ENCODE results near the gene KMT2A.
A peak's percentile ranks its signal among the peaks of the same experiment; 100 is the strongest.
"Not testable (repeated sequence)": the region's sequence is repeated elsewhere in the genome, so short reads cannot be mapped to it uniquely, and the experiment has no call there.

The KMT2A gene

DNA sequence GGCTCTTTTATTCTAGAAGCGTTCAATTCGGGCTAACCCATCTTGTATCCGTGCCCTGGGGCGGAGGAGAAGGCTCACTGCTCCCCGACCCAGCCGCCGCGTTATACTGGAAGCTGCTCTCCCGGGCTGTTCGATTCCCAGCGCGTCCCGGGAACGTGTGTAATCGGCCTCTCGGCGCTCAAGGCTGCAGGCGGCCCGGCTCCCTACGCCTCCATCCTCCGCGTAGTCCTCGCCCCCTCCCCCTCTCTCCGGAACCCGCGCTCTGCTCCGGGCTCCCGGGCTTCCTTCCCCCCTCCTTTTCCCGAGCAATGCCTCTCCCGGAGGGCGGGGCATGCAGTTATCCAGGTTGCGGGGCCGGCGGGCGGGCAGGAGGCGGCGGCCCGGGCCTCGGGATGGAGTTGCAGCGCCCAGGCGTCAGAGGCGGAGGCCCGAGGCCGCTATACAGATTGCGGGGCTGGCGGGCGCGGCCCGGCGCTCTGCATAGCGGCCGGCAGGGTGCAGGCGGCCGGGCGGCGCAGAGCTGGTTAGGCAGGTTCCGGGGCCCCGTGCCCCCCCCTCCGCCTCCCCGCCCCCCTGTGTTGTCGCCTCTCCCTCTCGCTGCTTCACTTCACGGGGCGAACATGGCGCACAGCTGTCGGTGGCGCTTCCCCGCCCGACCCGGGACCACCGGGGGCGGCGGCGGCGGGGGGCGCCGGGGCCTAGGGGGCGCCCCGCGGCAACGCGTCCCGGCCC, at the start of gene KMT2A:
Gene KMT2A, plus strand, starts transcription at position 600 of the 732 bp plus-strand sequence. Its CDS starts 21 bp downstream, at position 621.
- peak; percentile 94 for DNase-seq

DNA sequence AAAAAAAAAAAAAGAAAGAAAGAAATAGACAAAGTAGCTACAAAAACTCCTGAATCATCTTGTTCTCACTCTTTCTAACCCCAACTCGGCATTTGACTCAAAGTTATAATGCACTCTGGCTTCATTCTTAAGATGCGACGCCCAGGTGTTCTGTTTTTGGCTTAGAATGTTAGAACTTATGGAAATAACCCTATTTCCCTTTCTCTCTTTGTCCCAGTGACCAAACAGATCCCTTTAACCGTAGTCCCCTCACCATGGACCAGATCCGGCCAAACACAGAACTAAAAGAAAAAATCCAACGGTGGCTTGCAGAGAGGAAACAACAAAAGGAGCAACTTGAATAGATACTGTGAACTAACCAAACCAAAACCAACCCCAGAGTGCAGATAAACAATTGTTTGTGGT, 40.2 kb upstream of the KMT2A start:
- DNase-seq, result no peak

DNA sequence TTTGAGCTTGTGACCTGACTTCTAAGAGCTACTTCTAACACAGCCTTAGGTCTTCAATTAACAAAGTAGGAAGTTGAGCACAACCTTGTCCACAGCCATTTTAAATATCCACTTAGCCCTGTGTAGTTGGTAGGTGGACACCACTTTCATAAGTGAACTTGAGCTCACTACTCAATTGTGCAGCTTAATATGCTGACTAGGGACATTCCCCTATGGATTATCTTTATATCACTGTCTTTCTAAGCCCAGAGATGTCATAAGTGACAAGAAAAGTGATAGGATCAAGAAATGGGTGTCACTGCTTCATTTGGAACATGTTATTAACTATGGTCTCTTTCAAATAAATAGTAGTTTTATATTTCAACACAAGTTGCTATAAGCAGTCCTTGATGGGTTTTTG, 38.8 kb upstream of the KMT2A start:
- DNase-seq, result no peak

DNA sequence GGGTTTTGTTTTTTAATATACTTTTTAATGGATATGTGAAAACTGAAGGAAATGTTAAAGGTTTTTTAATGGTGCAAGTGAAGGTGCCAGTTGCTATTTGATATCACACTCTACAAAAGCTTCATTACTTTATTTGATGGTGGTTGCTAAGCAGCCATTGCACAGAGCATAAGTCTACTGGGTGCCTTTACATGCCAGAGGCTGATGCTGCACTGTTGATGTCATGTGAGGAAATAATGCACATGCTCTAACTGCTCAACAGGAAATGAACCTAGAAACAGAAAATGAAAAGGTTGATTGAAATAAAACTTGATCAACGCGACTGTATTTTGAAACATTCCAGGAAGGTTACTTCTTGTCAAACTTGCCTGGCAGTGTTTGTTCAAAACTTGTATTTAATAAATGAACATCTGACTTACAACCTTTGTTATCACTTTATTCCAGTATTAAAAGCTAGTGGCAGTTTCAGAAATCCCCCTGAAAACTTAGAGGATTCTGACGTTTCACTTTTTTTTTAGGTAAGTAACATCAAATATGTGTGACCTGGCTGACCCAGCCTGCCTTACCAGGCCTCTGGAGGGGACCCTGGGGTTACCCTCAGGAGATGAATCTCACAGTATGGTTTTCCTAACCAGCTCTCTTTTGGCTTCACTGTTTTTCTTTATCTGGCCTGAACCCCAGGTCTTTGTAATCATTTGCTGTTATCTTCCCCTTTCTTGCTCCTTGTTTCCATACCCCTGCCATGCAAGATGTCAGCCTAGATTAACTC, 37.3 kb upstream of the KMT2A start:
- peak; percentile 34 for DNase-seq

DNA sequence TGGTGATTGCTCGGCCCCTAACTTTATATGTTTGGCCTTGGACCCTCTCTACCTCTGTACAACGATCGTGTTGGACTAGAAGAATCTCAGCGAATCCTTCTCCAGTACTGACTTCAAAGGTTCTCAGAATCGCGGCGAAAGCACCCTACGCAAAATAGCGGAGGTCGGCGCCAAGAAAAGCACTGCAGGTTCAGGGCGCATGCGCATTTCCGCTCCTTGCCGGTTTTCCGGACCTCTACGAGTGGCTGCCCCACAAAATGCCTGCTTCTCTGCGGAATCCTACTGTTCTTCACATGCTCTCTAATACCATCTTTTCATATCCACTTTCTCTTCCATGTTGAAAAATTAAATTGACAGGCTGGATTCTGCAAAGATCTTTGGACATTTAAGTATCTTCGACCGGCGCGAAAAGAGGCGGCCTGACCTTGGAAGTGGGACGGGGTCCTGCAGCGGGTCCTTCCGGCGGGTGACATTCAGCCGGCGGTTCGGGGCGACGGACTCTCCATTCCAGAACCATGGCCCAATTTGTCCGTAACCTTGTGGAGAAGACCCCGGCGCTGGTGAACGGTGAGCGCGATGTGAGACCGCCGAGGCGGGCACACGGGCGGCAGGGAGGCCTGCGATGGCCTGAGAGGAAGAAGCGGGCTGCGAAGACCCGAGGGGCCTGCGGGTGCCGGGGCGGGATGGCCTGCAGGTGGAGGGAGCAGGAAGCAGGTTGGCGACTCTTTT, 35.0 kb upstream of the KMT2A start, which contains the start of gene ATP5MG:
Gene ATP5MG, plus strand, starts transcription at position 456 of the 729 bp plus-strand sequence. Its CDS starts 60 bp downstream, at position 516.
- DNase-seq, result peak; percentile 80

DNA sequence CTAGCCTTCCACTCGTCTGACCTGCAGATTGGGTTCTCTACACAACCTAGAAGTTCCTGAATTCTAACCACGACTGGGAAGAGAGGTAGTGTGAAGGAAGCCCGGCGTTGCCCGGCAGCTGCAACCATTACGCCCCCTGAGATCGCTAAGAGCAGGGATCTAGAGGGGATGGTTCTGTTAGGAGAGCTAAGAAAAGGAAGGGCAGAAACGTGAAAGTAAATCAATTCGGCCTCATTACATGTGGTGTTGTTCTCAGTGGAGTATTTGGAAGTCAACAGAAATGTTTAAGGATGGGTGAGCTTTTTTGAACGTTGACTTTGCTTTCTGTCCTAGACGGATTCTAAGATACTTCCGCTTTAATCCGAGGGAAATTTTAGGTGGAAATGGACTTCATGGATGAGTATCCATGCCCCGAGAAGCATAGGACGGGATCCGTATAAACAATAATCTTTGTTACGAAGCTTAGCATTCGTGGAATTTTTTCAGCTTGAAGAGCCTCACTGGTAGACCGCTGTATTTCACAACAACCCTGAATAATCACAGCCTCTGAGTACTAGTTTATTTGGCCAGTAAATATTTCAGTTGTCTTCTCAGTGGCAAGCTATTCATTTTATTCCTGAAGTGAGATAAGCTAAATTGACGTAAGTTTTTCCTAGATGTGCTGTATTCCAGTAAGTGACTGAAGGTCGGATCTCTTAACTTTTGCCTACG, 34.3 kb upstream of the KMT2A start:
- DNase-seq, result peak; percentile 60

DNA sequence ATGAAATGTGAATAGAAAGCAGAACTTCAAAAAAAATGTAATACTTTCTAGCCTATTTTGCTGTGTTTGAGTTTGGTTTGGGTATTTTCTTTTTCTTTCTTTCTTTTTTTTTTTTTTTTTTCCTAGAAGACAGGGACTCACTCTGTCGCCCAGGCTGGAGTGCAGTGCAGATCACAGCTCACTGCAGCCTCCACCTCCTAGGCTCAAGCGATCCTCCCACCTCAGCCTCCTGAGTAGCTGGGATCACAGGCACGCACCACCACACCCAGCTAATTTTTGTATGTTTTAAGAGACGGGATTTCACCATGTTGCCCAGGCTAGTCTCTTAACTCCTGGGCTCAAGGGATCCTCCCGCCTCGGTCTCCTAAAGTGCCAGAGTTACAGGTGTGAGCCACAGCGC, 33.7 kb upstream of the KMT2A start:
- DNase-seq, result not testable (repeated sequence)

DNA sequence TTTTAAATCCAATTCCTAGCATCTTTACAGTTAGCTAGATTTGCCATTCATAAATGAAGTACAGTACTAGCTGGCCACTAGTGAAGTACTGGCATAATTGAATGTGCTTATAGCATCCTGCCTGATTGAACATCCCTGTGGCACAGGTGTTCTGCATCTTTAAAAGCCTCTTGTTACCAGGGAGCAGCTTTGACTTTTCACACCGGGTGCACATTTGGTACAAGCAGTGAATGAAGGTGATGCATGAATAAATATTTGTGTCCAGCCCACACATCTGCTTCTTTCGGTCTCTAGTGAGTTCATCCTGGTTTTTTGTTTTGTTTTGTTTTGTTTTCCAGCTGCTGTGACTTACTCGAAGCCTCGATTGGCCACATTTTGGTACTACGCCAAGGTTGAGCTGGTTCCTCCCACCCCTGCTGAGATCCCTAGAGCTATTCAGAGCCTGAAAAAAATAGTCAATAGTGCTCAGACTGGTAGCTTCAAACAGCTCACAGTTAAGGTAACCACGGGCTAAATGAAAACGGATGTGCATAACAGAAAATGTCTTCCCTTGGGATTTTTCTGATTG, 29.6 kb upstream of the KMT2A start:
- DNase-seq, result no peak

DNA sequence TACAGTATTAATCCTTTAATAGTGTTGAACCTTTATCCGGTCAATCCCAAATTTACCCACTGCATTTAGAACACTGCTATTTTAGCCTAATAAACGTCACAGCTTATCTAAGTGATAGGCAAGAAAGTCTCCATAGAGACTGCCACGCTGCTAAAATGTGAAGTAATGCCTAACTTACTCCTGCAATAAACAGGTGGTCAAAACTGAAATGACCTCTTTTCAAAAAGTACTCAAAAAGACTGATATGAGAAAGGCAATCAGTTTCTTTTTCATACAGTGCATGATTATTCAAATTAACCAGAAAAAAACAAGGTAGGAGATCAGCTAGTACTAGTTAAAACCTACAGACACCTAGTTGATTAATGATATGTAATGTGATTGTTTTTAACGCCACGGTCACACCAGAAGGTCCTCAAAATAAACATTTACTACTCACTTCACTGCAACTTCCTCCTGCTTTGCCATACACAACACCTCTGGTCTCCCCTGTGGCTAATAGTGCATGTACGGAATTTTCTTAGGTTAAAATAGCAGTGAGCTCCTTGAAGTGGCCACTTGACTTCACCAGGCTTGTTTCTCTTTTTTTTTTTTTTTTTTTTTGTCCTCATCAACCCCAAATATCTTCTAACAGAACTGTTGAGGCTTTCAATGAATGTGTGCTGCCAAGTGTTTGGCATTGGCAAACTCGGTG, 26.1 kb upstream of the KMT2A start:
- DNase-seq, result no peak

DNA sequence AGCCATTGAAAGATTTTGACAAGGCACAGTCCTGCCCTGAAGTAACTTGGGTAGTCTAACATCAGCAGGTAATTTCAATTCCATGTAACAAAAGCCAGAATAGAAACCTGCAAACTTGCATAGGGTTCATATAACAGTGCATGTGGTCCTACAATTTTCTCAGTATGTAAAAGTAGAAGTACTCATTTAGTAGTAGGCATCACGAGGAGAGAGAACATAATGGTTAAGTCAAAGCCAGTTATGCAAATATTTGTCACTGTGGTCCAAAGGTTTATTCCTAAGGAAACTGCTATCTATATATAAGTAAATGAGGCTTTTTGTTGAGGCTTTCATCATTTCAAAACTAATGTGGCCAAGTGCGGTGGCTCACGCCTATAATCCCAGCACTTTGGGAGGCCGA, 24.8 kb upstream of the KMT2A start:
- DNase-seq, result no peak

DNA sequence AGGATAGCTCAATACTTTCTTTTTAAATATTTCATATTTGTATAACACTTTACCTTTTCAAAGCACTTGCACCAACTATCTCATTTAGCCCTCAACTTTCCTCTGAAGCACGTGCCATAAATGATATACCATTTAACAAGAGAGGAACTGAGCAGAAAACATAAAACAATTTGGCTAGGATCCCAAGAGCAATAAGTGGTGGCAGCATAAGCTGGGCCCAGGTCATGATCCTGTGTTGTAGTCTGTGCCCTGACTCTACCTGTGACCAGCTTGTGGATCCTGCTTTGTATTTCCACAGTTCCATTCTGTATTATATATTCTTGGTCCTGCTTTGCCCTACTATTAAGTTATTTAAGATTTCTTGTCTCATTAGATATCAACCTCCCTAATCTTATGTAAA, 23.4 kb upstream of the KMT2A start:
- no peak for DNase-seq

DNA sequence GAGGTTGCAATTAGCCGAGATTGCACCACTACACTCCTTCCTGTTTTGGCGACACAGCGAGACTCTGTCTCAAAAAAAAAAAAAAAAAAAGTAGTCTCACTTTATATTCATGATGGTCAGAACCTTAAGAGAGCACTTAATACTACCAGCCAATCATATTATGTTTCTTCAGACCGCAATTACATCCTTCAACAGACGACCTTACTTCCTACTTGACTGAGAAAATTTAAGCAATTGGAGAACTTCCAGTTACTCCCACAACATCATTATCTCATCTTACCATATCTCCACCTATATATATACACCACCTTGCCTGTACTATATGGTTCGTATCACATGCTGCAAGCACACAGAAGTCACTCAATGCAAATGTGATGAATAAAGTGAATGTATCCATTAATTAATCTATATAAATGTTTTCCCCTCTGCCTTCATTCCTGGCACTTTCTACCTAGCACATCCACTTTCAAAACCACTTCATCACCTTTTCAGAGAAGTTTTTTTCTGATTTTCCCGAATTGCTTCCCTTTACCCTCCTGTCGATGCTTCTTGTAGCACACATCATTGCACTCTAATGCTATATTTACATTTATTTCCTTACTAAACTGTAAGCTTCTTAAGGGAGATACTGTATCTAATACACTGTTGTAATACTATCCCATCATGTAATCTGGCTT, 21.1 kb upstream of the KMT2A start:
- no peak for DNase-seq

DNA sequence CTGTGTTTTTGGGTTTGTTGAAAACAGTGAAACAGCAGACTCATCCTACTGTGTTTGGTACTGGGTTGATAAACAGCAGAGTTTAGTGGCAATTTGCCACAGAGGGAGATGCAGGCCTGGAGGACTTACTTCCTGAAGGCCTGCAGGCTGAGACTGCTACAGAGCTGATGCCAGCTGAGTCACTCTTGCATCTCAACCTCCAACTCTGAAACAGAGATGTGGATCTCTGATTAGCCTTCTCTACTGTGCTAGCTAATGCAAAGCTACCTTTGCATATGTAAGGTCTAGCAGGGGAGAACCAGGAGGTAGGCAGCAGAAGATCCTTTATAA, 20.6 kb upstream of the KMT2A start:
- peak; percentile 94 for DNase-seq

DNA sequence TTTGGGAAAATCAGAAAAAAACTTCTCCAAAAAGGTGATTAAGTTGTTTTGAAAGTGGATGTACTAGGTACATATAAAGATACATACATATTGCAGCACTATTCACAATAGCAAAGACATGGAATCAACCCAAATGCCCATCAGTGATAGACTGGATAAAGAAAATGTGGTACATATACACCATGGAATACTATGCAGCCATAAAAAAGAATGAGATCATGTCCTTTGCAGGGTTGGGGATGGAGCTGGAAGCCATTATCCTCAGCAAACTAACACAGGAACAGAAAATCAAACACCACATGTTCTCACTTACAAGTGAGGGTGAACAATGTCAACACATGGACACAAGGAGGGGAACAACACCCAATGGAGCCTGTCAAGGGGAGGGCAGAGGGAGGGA, 19.4 kb upstream of the KMT2A start:
- not testable (repeated sequence) for DNase-seq

DNA sequence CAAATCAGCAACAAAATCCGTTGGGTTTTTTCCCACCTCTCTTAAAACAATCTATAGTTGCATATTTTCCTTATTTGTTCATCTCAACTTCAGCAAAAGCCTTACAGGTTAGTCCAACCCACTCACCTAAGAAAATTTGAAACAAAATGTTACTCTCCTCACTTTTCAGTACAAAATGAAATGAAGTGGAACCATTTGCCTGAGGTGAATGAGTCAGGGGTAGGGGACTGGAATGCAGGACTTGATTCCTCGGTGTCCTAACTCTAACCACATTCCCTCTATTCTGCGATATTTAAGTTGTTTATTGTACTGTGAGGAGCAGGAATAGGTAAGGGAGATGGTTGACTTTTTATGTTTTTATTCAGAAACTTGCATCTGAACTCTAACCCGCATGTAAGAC, 18.5 kb upstream of the KMT2A start:
- DNase-seq, result no peak

DNA sequence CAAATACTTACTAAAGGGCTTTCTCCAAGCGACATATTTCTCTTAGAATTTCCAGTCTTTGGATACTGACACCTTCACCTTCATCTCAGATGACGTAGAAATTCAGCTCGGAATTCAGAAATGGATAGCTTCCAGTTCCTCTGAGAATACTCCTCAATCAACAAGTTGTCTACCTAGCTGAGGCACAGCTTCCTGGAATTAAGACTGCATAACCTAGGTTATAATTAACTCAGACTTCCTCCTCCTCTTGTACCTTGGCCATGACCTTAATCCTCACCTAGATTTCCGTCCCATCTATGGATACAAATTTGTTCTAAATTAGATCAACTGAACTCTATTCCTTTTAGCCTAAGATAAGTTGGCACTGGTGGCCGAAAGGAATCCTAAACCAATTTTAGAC, 17.5 kb upstream of the KMT2A start:
- DNase-seq, result no peak

DNA sequence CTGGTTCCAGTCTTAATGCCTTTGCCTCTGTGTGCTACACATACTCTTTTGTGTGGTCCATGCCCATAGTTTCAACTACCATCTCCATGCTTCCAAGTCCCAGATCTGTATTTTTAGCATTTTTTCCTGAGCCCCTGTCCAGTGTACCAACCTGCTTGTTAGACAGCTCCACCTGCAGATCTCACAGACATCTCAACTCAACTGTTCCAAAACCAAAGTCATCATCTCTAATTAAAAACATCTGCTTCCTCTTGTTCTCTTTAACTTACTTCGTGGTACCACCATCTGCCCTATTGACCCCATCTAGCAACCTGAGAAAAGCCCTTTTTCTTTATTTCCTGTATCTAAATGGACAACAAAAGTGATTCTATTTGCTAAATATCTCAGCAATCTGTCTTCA, 8.6 kb upstream of the KMT2A start:
- no peak for DNase-seq

DNA sequence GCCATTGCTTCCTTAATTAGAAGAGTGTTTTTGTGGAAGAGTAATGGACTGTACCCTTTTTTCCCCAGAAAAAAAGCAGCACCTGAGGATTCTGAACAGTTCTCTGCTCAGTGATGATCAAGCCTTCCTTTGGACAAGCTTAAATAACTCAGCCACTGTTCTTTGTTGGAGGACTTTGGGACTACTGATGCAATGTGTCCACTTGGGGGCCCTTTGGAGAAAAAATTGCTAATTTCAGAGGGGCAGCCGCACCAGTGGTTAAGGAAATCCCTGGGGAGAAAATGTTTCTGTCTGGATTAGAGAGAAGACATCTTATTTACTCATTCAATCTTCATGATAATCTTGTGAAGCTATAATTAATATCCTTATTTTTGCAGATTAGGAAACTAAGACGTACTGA, 5.3 kb upstream of the KMT2A start:
- no peak for DNase-seq

DNA sequence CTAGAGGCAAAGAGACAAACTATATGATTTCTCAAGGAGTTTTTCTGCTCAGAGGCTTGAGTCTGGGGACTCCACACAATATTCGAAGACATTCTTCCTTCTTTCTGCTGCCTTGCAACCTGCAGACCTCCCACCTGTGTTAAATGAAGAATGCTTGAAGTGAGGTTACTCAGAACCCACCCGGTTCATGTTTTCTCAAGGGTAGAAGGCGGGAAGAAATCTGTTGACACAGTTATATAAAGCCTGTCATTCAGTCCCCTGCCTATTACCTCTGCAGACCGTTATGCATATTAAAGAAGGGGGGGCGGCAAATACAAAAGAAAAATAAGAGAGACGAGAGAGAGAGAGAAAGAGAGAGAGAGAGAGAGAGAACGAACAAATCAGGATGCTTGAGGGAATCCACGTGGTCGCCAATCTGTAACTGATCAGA, 2.2 kb upstream of the KMT2A start:
- DNase-seq, result no peak

DNA sequence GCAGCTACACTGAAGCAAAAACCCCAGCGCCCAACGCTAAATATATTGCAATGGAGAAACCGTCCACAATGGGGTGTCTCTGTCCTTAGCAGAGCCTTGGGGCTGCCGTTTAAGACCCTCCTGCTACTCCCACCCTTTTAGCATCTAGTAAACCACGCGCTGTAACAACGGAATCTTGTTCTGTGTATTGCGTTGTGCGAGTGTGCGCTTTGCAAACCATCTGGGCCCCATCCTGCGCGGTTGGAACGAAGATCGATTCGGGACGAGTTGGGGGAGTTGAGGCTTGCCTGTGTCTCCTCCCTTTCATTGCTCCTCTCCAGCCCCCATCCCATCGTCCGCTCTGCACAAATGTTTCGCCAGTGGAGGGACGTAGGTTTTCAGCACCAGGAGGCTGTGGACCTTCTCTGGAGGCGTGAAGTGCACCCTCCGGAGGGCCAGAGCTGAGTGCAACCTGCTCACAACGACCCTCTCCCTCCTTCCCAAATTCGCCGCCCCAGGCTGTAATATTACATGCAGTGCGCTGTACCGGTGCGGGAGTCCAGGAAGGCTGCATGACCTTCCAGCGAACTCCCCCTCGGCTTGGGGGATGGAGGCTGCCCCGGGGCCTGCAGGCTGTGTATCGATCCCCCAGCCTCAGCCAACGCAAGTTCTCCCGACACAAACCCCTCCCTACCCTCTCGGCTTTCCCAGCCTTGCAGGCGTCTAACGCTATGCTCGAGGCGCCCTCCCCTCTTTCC, 1.6 kb upstream of the KMT2A start:
- DNase-seq, result no peak
